ENCODE results near the gene GDF2. TPM values are rescaled to one million over a fixed set of nuclear protein-coding genes. Genes with fewer than 3 reads are reported as not detected.

GDF2 gene
- total RNA-seq, 1 donor from 2014 or later, result not detected

DNA sequence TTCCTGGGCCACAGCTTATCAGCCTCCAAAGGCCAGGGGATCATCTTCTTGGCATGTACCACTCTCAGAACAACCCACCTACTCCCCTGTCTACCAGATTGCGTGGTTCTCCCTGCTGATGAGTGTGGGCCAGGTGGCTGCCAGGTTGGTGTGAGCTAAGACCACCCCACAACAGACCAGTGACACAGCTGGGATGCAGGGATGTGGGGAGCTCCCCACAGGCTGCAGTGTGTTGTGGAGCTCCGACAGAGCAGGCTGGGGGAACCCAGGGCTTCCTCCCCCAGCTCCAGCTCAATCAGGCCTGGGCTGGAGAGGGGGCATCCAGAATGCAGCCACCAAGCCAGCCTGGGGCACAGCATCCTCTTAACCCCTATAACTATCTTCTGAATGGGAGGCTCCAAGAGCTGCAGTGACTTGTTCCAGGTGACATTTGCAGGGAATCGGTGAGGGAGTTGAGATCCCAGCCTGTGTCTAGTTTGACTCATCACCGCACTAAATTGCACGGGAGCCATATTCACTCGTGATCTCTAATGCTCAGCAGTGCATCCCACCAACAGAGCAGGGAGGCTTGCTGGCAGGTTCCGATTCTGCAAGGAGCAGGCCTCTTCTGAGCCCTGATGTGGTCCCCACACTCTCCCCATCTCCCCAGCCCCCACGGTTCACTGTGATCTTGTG is 596 bp upstream of the GDF2 start:
- Mint-ChIP-seq H3K9me3 (ENCODE audit: low read depth) (no peaks in the 10 kb centered on the region), H3K4me1 (ENCODE audit: low read depth) (no peaks in the 10 kb centered on the region), H3K4me3 (ENCODE audit: unreplicated experiment) (no peak overlapping the region), H3K27me3 (ENCODE audit: low read depth) (peaks cover 24% of the 10 kb centered on the region), H3K36me3 (ENCODE audit: low read depth) (no peaks in the 10 kb centered on the region), H3K27ac (ENCODE audit: unreplicated experiment) (no peak overlapping the region)
- no peak for TF ChIP-seq CTCF (IDR thresholded peaks at IDR 0.05)
- peak; percentile 58 for DNase-seq (ENCODE audit: low spot score)

DNA sequence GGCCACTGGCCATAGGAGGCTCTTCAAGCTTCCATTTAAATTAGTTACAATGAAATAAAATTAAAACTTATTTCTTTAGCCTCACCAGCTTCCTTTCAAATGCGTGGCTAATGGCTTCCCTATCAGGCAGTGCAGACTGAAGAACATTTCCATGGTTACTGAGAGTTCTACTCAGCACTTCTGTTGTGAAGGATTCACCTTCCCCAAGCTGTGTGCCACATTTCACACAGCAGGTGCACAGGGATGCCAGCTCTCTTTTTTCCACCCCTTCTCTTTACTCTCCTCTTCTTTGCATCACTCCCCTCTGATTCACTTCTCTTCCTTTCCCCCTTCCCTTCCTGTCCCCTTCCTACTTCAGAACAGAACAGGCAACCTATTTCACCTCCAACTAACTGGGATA is 833 bp downstream of the GDF2 start:
- no peaks in the 10 kb centered on the region for H3K9me3 Mint-ChIP-seq (ENCODE audit: low read depth)
- no peak overlapping the region for H3K4me3 Mint-ChIP-seq (ENCODE audit: unreplicated experiment)
- H3K4me1 Mint-ChIP-seq (ENCODE audit: low read depth), result no peaks in the 10 kb centered on the region
- H3K36me3 Mint-ChIP-seq (ENCODE audit: low read depth), result no peaks in the 10 kb centered on the region
- DNase-seq (ENCODE audit: low spot score), result no peak
- H3K27ac Mint-ChIP-seq (ENCODE audit: unreplicated experiment), result no peak overlapping the region
- no peak for TF ChIP-seq CTCF (IDR thresholded peaks at IDR 0.05)
- peaks cover 24% of the 10 kb centered on the region for H3K27me3 Mint-ChIP-seq (ENCODE audit: low read depth)

DNA sequence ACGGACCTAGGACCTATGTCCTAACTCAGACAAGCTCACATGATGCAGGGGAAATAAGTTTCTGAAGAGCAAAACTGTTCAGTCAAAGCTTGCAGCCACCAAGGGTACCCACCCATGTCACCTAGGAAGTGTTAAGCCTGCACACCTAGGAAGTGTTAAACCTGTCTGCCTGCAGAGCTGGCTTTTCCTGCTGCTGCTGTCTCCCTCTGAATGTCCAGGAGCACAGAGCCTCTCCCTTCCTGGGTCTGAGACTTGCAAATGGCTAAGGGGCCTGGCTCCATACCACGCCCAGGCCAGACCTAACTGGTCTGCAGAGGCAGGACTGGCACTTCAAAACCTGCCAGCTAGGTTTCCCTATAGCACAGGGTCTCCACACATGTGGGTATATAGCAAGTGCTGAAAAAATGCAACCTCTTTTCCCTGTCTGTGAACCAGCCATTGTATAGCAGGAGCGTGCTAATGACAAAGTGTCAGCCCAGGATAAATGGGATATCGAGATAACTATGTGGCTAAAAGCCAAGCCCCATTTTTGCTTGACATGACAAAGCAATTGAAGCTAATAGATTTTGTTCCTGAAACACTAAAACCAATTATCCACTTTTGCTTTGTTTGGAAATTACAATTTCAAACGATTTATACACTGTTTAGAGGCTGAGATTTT is 1.5 kb downstream of the GDF2 start:
- no peak for DNase-seq (ENCODE audit: low spot score)
- H3K4me1 Mint-ChIP-seq (ENCODE audit: low read depth), result no peaks in the 10 kb centered on the region
- peaks cover 24% of the 10 kb centered on the region for H3K27me3 Mint-ChIP-seq (ENCODE audit: low read depth)
- no peaks in the 10 kb centered on the region for H3K36me3 Mint-ChIP-seq (ENCODE audit: low read depth)
- no peak overlapping the region for H3K27ac Mint-ChIP-seq (ENCODE audit: unreplicated experiment)
- no peaks in the 10 kb centered on the region for H3K9me3 Mint-ChIP-seq (ENCODE audit: low read depth)
- no peak overlapping the region for H3K4me3 Mint-ChIP-seq (ENCODE audit: unreplicated experiment)
- TF ChIP-seq CTCF (IDR thresholded peaks at IDR 0.05), result no peak

DNA sequence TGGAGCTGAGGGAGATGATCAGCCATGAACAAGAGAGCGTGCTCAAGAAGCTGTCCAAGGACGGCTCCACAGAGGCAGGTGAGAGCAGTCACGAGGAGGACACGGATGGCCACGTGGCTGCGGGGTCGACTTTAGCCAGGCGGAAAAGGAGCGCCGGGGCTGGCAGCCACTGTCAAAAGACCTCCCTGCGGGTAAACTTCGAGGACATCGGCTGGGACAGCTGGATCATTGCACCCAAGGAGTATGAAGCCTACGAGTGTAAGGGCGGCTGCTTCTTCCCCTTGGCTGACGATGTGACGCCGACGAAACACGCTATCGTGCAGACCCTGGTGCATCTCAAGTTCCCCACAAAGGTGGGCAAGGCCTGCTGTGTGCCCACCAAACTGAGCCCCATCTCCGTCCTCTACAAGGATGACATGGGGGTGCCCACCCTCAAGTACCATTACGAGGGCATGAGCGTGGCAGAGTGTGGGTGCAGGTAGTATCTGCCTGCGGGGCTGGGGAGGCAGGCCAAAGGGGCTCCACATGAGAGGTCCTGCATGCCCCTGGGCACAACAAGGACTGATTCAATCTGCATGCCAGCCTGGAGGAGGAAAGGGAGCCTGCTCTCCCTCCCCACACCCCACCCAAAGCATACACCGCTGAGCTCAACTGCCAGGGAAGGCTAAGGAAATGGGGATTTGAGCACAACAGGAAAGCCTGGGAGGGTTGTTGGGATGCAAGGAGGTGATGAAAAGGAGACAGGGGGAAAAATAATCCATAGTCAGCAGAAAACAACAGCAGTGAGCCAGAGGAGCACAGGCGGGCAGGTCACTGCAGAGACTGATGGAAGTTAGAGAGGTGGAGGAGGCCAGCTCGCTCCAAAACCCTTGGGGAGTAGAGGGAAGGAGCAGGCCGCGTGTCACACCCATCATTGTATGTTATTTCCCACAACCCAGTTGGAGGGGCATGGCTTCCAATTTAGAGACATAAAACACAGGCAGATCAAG is 3.3 kb downstream of the GDF2 start:
- DNase-seq (ENCODE audit: low spot score), result peak; percentile 69
- Mint-ChIP-seq H3K36me3 (ENCODE audit: low read depth) (no peaks in the 10 kb centered on the region), H3K4me1 (ENCODE audit: low read depth) (peaks cover 2% of the 10 kb centered on the region), H3K4me3 (ENCODE audit: unreplicated experiment) (no peak overlapping the region), H3K27ac (ENCODE audit: unreplicated experiment) (no peak overlapping the region), H3K9me3 (ENCODE audit: low read depth) (no peaks in the 10 kb centered on the region), H3K27me3 (ENCODE audit: low read depth) (peaks cover 24% of the 10 kb centered on the region)
- TF ChIP-seq CTCF (IDR thresholded peaks at IDR 0.05), result no peak
